Posterior vena cava (tissue), 2 donors: Measurements from ENCODE around the gene ERF. TPM values are rescaled to one million over a fixed set of nuclear protein-coding genes. Genes with fewer than 3 reads are reported as not detected.

Source experiments
- DNase-seq: peaks from one replicate; pipeline ENCODE4 v3.0.0-alpha.2; 2020; ENCODE audit warnings: low spot score
- intact Hi-C, 2 donors: fragments of 100-400 bp; cut with DNase I; formaldehyde crosslinking; loops; one replicate each; pipeline versions ENCODE4 v1.14.1 to v1.14.2; 2022 to 2023
- long read RNA-seq, 2 donors: library from polyadenylated mRNA; unstranded; transcript quantifications; one replicate each; pipeline ENCODE4 v2.0.0, GENCODE V29; 2020 to 2021
- total RNA-seq, 2 donors: library from RNA; stranded (reverse); fragmentation: NEBNext Ultra II Directional; extraction: Animal tissue kit (Norgen Biotek cat#: 25700); gene quantifications; one replicate each; pipeline ENCODE4 v1.2.1, GENCODE V29; 2021
- donor health status: DM: yes; HTN: yes; CAD: no.
- donor health status: DM: yes; HTN: yes; CAD: no.

The ERF gene
- total RNA-seq = 10 to 100 TPM; 47.9 to 54.5 TPM
- long read RNA-seq, donor 1 = 0 reads
- long read RNA-seq, donor 2 = 0 reads

DNA sequence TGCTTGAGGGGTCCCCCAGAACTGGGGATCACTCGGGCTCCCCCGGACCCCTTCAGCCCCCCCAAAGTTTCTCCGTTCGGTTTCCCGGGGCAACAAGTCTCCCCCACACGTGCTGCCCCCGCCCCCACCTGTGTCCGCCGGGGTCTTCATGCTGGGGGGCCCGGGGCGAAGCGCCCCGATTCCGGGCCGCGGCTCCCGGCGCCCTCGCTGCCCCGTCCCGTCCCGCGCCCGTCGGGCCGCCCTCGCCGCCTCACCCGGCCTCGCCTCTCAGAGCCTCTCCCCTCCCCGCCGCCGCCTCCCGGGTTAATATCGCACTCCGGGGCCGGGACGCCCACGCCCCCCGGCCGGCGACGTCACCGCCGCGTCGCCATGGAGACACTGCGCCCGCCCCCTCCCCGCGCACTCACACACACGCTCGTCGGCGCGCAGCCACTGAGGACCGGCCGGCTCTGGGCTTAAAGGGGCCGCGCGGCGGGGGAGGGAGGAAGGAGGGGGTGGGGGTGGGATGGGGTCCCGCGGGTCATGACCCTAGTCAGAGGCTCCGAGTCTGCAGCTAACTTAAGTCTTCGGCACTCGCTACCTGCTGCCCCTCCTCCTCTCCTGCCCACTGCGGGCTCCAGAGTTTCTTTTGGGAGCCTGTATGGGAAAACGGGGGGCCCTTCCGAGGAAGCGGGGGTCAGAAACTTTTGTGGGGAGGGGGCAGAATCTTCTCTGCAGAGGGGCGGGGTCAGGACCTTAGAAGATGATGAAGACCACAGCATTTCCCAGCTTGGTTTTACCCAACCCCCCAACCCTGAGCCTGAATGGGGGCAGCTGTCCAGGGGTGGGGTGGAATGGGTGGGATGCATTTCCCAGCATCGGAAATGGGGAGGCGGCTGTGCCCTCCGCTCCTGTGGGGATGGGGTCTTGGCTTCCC, at the start of gene ERF:
ERF (minus strand) TSS at position 279 of the 916 bp plus-strand sequence; CDS start at position 150, 129 bp downstream.
- DNase-seq = peak; percentile 98
- intact Hi-C loops = no loop called here

DNA sequence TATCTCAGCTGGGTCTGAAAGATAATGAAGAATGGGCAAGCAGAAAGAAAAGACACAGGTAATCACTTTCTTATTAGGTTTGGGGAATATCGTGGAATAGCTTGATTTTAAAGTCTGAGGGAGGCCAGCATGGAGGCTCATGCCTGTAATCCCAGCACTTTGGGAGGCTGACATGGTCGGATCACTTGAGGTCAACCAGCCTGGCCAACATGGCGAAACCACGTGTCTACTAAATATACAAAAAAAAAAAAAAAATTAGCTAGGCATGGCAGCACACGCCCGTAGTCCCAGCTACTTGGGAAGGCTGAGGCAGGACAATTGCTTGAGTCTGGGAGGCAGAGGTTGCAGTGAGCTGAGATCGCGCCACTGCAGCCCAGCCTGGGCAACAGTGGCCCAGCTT, 48.9 kb upstream of the ERF start:
- intact Hi-C loops = no loop called here
- no peak for DNase-seq

DNA sequence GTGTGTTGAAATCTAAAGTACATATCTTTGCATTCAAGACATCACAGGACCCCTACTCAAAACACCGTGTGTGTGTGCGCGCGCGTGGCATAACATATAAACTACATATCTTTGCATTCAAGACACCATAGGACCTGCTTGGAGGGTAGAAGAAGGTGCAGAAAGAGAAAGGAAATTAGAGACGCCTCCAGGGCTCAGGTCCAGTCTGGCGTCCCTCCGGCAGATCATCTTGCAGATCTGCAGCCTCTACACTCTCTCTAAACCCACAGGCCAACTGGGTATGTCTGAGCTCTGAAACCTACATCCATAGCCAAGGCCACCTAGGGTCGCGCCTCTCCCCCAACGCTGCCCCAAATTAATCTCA, 48.2 kb upstream of the ERF start:
- intact Hi-C loops = no loop called here
- DNase-seq = no peak

DNA sequence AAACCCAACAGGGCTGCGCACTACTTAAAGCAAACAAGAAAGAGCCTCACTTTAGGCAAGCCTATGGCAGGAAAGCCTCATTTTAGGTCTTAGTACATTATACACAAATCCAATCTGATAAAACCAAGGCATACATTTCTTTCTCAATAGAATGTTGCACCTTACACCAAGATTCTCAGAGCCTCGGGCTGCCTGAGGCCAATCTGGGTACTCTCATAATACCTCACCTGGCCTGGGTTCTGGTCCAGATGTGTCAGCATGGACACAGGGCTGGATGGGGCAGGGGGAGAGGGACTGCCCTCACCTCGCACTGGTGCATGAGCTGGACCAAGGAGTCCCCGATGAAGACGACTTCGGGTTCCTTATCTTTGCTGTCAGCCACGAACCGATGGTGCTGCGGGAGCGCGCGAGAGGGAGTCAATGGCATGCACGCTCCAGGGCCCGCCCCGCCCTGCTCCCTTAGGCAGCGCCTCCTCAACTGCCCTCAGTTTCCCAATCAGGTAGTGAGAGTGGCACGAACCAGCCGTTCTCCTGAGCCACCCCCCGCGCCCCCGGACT, 46.8 kb upstream of the ERF start, which contains the start of gene PRR19:
PRR19 (plus strand) TSS at position 487 of the 558 bp plus-strand sequence. CDS start 7,453 bp downstream, outside the sequence.
- intact Hi-C loops = no loop called here
- DNase-seq = no peak

DNA sequence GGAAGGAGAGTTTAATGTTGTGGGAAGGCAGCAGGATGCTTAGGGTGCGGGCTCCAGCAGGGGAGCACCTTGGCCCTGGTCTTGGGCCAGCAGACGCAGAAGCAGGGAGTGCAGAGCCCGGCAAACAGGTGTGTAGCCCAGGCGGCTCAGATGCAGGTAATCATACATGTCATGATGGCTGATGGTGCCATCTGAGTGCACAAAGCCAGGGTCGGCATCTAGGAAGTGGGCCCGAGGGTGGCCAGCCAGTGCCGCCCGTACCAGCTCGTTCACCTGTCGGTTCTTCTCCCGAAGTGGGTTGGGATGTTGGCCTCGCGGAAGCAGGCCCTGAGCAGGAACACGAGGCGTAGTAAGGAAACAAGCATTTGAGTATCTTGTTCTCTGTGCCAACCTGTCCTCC, 42.1 kb upstream of the ERF start:
- intact Hi-C loops = loop anchor here in 1 of 2 donors (10.0 kb wide), 1 partner anchor 52 kb away; the partner anchor contains the start of gene GSK3A
- no peak for DNase-seq

GRCh38 chr19:42295831-42296525, 41.0 kb upstream of the ERF start:
- DNase-seq = peak; percentile 94
- intact Hi-C loops = loop anchor here in 1 of 2 donors (10.0 kb wide), 1 partner anchor 51 kb away; the partner anchor contains the start of gene GSK3A

GRCh38 chr19:42295342-42295741, 40.4 kb upstream of the ERF start:
- DNase-seq = no peak
- intact Hi-C loops = loop anchor here in 1 of 2 donors (10.0 kb wide), 1 partner anchor 51 kb away; the partner anchor contains the start of gene GSK3A

- intact Hi-C loops = loop anchor here in 1 of 2 donors (10.0 kb wide), 1 partner anchor 50 kb away; the partner anchor contains the start of gene GSK3A
- DNase-seq = no peak
Measured at GRCh38 chr19:42294471-42295137, 39.7 kb upstream of the ERF start.

DNA sequence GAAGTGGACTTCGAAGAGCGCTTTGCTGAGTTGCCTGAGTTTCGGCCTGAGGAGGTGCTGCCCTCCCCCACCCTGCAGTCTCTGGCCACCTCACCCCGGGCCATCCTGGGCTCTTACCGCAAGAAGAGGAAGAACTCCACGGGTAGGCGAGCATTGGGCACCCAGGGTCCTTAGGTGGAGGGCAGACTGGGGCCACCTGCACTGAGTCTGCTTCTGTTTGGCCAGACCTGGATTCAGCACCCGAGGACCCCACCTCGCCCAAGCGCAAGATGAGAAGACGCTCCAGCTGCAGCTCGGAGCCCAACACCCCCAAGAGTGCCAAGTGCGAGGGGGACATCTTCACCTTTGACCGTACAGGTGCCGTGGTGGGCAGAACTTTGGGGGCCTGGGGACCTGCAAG, 39.0 kb upstream of the ERF start:
- intact Hi-C loops = loop anchor here in 1 of 2 donors (10.0 kb wide), 1 partner anchor 49 kb away; the partner anchor contains the start of gene GSK3A
- DNase-seq = no peak

GRCh38 chr19:42293540-42293939, 38.6 kb upstream of the ERF start:
- intact Hi-C loops = loop anchor here in 1 of 2 donors (10.0 kb wide), 1 partner anchor 49 kb away; the partner anchor contains the start of gene GSK3A
- DNase-seq = no peak

DNA sequence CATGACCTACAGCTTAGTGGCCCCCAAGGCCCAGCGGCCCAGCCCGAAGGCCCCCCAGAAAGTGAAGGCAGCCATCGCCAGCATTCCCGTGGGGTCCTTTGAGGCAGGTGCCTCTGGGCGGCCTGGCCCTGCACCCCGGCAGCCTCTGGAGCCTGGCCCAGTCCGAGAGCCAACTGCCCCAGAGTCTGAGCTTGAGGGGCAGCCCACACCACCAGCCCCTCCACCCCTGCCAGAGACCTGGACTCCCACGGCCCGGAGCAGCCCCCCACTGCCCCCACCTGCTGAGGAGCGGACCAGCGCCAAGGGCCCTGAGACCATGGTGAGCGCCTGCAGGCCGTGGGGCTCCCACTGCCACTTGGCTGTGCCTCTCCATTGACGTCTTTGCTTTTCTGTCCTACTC, 38.0 kb upstream of the ERF start:
- intact Hi-C loops = loop anchor here in 1 of 2 donors (10.0 kb wide), 1 partner anchor 48 kb away; the partner anchor contains the start of gene GSK3A
- DNase-seq = no peak

- intact Hi-C loops = loop anchor here in 1 of 2 donors (10.0 kb wide), 1 partner anchor 48 kb away; the partner anchor contains the start of gene GSK3A
- DNase-seq = no peak
Measured at GRCh38 chr19:42292042-42292960, 37.4 kb upstream of the ERF start.

- DNase-seq = no peak
- intact Hi-C loops = loop anchor here in 1 of 2 donors (10.0 kb wide), 1 partner anchor 47 kb away; the partner anchor contains the start of gene GSK3A
Measured at GRCh38 chr19:42291435-42291810, 36.5 kb upstream of the ERF start.

GRCh38 chr19:42290523-42291434, 35.9 kb upstream of the ERF start:
- no peak for DNase-seq
- intact Hi-C loops = loop anchor here in 1 of 2 donors (10.0 kb wide), 1 partner anchor 46 kb away; the partner anchor contains the start of gene GSK3A

DNA sequence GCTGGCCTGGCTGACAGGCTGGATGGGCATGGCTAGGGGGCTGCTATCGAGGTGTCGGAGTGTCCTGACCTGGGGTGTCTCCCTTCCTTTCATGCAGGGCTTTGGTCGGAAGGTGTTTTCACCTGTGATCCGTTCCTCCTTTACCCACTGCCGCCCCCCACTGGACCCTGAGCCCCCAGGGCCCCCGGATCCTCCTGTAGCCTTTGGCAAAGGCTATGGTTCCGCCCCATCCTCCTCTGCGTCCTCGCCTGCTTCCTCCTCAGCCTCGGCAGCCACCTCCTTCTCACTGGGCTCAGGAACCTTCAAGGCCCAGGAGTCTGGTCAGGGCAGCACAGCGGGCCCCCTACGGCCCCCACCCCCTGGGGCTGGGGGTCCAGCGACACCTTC, 35.2 kb upstream of the ERF start:
- DNase-seq = no peak
- intact Hi-C loops = loop anchor here in 1 of 2 donors (10.0 kb wide), 1 partner anchor 45 kb away; the partner anchor contains the start of gene GSK3A

DNA sequence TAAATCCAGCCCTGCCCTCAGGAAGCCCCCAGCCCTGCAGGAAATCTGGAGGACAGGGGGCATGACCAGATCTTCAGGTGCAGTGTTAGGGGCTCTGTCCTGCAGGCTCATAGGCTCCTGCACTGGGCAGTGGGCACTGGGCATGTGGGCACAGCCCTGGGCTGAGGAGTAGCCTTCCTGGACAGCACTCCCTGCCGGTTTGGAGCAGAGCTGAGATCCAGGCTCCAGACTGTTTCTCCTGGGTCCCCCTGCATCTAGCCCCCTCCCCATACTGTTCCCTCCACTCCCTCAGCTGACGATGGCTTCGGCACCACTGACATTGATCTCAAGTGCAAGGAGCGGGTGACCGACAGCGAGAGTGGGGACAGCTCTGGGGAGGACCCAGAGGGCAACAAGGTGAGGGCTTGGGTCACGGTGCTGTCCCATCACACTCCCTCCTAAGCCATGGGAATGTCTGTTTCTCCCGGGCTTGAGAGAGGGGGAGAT, 34.7 kb upstream of the ERF start:
- intact Hi-C loops = loop anchor here in 1 of 2 donors (10.0 kb wide), 1 partner anchor 45 kb away; the partner anchor contains the start of gene GSK3A
- DNase-seq = no peak
